ACC112 (cell line): Measurements from ENCODE around the gene KRAS.

Experiments
- H2AFZ ChIP-seq: fragments of 200-600 bp; sonication (generic); one replicate; pipeline ENCODE4 v1.6.0; 2017; ENCODE audit warnings: antibody characterized with exemption, low read length; ENCODE audit not compliant: unreplicated experiment
- H3K27ac ChIP-seq: fragments of 200-600 bp; sonication (generic); 2 replicates; pipeline ENCODE4 v1.5.1; 2014; ENCODE audit warnings: low read depth, mild to moderate bottlenecking, antibody characterized with exemption, low read length, moderate library complexity
- H3K27me3 ChIP-seq: fragments of 200-600 bp; sonication (generic); 2 replicates; pipeline ENCODE4 v1.6.1; 2014; ENCODE audit warnings: mild to moderate bottlenecking, antibody characterized with exemption, low read length, moderate library complexity, mixed read lengths; ENCODE audit not compliant: insufficient read depth
- H3K36me3 ChIP-seq: fragments of 200-600 bp; sonication (generic); 2 replicates; pipeline ENCODE4 v1.6.1; 2016; ENCODE audit warnings: mild to moderate bottlenecking, antibody characterized with exemption, low read length, moderate library complexity, mixed read lengths; ENCODE audit not compliant: insufficient read depth
- H3K4me1 ChIP-seq: fragments of 200-600 bp; sonication (generic); one replicate; pipeline ENCODE4 v1.6.1; 2016; ENCODE audit warnings: low read length, mixed read lengths; ENCODE audit not compliant: insufficient read depth, unreplicated experiment, control insufficient read depth
- H3K4me3 ChIP-seq: fragments of 200-600 bp; sonication (generic); 2 replicates; pipeline ENCODE4 v1.5.1; 2014; ENCODE audit warnings: mild to moderate bottlenecking, low read depth, low read length
- H3K79me2 ChIP-seq: fragments of 200-600 bp; sonication (generic); one replicate; pipeline ENCODE4 v1.6.0; 2016; ENCODE audit warnings: low read length; ENCODE audit not compliant: control insufficient read depth, unreplicated experiment, insufficient read depth

Gene KRAS

GRCh38 chr12:25256005-25256404 lies 5.3 kb upstream of the KRAS start:
- no peaks in the 10 kb centered on the region for H3K4me1 ChIP-seq
- no peak overlapping the region for H3K27ac ChIP-seq
- no peak overlapping the region for H2AFZ ChIP-seq
- H3K27me3 ChIP-seq: 0 out of 2 replicates have a peak, but pooled peaks cover 3% of the 10 kb centered on the region
- no peaks in the 10 kb centered on the region for H3K36me3 ChIP-seq
- no peaks in the 10 kb centered on the region for H3K79me2 ChIP-seq
- no peak overlapping the region for H3K4me3 ChIP-seq

GRCh38 chr12:25254271-25254880 lies 3.6 kb upstream of the KRAS start:
- Histone ChIP-seq H3K4me3 (no peak overlapping the region), H3K27ac (no peak overlapping the region), H3K79me2 (peaks cover 9% of the 10 kb centered on the region), H3K27me3 (0 out of 2 replicates have a peak, but pooled peaks cover 3% of the 10 kb centered on the region), H2AFZ (no peak overlapping the region), H3K4me1 (no peaks in the 10 kb centered on the region), H3K36me3 (no peaks in the 10 kb centered on the region)

GRCh38 chr12:25253371-25254068 lies 2.8 kb upstream of the KRAS start:
- Histone ChIP-seq H3K27me3 (0 out of 2 replicates have a peak, but pooled peaks cover 3% of the 10 kb centered on the region), H3K4me3 (no peak overlapping the region), H3K79me2 (peaks cover 18% of the 10 kb centered on the region), H2AFZ (no peak overlapping the region), H3K4me1 (no peaks in the 10 kb centered on the region), H3K27ac (no peak overlapping the region), H3K36me3 (no peaks in the 10 kb centered on the region)

GRCh38 chr12:25252946-25253345 lies 2.2 kb upstream of the KRAS start:
- Histone ChIP-seq H3K36me3 (no peaks in the 10 kb centered on the region), H3K79me2 (peaks cover 24% of the 10 kb centered on the region), H2AFZ (no peak overlapping the region), H3K4me1 (no peaks in the 10 kb centered on the region), H3K4me3 (no peak overlapping the region), H3K27me3 (0 out of 2 replicates have a peak, but pooled peaks cover 3% of the 10 kb centered on the region), H3K27ac (no peak overlapping the region)

- Histone ChIP-seq H3K4me1 (no peaks in the 10 kb centered on the region), H2AFZ (peak overlapping the region; percentile 81), H3K36me3 (no peaks in the 10 kb centered on the region), H3K79me2 (peaks cover 34% of the 10 kb centered on the region), H3K27me3 (0 out of 2 replicates have a peak, but pooled peaks cover 3% of the 10 kb centered on the region), H3K4me3 (peak overlapping the region; percentile 82), H3K27ac (peak overlapping the region; percentile 7; the same call in 1 of the 2 replicates)
These were observed 1.0 kb upstream of the KRAS start for GRCh38 chr12:25251769-25252168.

- H2AFZ ChIP-seq: peak overlapping the region; percentile 55
- H3K27ac ChIP-seq: peak overlapping the region; percentile 39
- 0 out of 2 replicates have a peak, but pooled peaks cover 3% of the 10 kb centered on the region for H3K27me3 ChIP-seq
- H3K79me2 ChIP-seq: peaks cover 48% of the 10 kb centered on the region
- no peaks in the 10 kb centered on the region for H3K36me3 ChIP-seq
- peak overlapping the region; percentile 82 for H3K4me3 ChIP-seq
- no peaks in the 10 kb centered on the region for H3K4me1 ChIP-seq
These were observed 594 bp downstream of the KRAS start for GRCh38 chr12:25249931-25250738.

GRCh38 chr12:25248732-25249131 lies 2.0 kb downstream of the KRAS start:
- no peak overlapping the region for H3K4me3 ChIP-seq
- no peak overlapping the region for H2AFZ ChIP-seq
- no peak overlapping the region for H3K27ac ChIP-seq
- no peaks in the 10 kb centered on the region for H3K36me3 ChIP-seq
- H3K79me2 ChIP-seq: peaks cover 61% of the 10 kb centered on the region
- H3K4me1 ChIP-seq: no peaks in the 10 kb centered on the region
- H3K27me3 ChIP-seq: 0 out of 2 replicates have a peak, but pooled peaks cover 3% of the 10 kb centered on the region

- Histone ChIP-seq H3K27me3 (0 out of 2 replicates have a peak, but pooled peaks cover 3% of the 10 kb centered on the region), H3K79me2 (peaks cover 64% of the 10 kb centered on the region)
These were observed 2.6 kb downstream of the KRAS start for GRCh38 chr12:25248137-25248536.

GRCh38 chr12:25245491-25245890 lies 5.2 kb downstream of the KRAS start:
- Histone ChIP-seq H3K36me3 (no peaks in the 10 kb centered on the region), H2AFZ (no peak overlapping the region), H3K4me1 (peaks cover 10% of the 10 kb centered on the region), H3K4me3 (no peak overlapping the region), H3K27ac (no peak overlapping the region), H3K27me3 (no peaks in the 10 kb centered on the region), H3K79me2 (peaks cover 67% of the 10 kb centered on the region)

More at GRCh38 chr12:25248137-25248536, 2.6 kb downstream of the KRAS start:
- Histone ChIP-seq H3K4me1 (peaks cover 3% of the 10 kb centered on the region), H2AFZ (no peak overlapping the region), H3K36me3 (no peaks in the 10 kb centered on the region), H3K4me3 (no peak overlapping the region), H3K27ac (no peak overlapping the region)

GRCh38 chr12:25243680-25243990 lies 7.1 kb downstream of the KRAS start:
- Histone ChIP-seq H3K27ac (0 out of 2 replicates have a peak overlapping the region, but pooled peaks have one; percentile 4), H3K79me2 (peaks cover 56% of the 10 kb centered on the region), H3K27me3 (no peaks in the 10 kb centered on the region), H2AFZ (no peak overlapping the region), H3K4me1 (peaks cover 10% of the 10 kb centered on the region), H3K36me3 (no peaks in the 10 kb centered on the region), H3K4me3 (no peak overlapping the region)
